Caco-2 (cell line): ENCODE measurements around the gene PRKCI. TPM values are rescaled to one million over a fixed set of nuclear protein-coding genes. Genes with fewer than 3 reads are reported as not detected.

Experiments used
- BruUV-seq: library from RNA; stranded (reverse); fragments of 400-500 nt; replicated peaks from 2 replicates; lab custom pipeline; 2021; lab: Mats Ljungman, UMichigan
- CTCF ChIA-PET: fragments of 300-600 bp; sonication (Branson Sonifier 250); formaldehyde crosslinking; loops from one replicate; lab custom pipeline; 2022; ENCODE audit warnings: antibody characterized with exemption; lab: Charles Lee
- POLR2A ChIA-PET: fragments of 300-600 bp; sonication (Branson Sonifier 250); formaldehyde crosslinking; loops from one replicate; lab custom pipeline; 2022; ENCODE audit warnings: antibody characterized with exemption; lab: Charles Lee
- DNase-seq, 2 experiments: peaks; one replicate each; pipeline versions ENCODE4 v3.0.0 to v3.0.0-alpha.2; 2020 to 2022
- H3K27me3 ChIP-seq: replicated peaks from 2 replicates; pipeline ENCODE4 v1.6.0; 2011; ENCODE audit warnings: low read length; ENCODE audit not compliant: control insufficient read depth, insufficient read depth
- H3K36me3 ChIP-seq: 2 replicates; pipeline ENCODE4 v1.5.1; 2011; ENCODE audit warnings: low read length; ENCODE audit not compliant: control insufficient read depth, insufficient read depth
- H3K4me1 ChIP-seq: fragments of 250-450 bp; sonication (Bioruptor Pico); 2 replicates; pipeline ENCODE4 v1.5.1; 2020; ENCODE audit warnings: mild to moderate bottlenecking
- H3K4me3 ChIP-seq: 2 replicates; pipeline ENCODE4 v1.5.1; 2011; ENCODE audit warnings: low read depth, mild to moderate bottlenecking, control low read depth, low read length
- H3K9me3 ChIP-seq: fragments of 250-450 bp; sonication (Bioruptor Pico); 2 replicates; pipeline ENCODE4 v1.5.1; 2020; ENCODE audit warnings: mild to moderate bottlenecking, moderate library complexity
- H3K27ac Mint-ChIP-seq: one replicate; pipeline ENCODE4 v1.8.0; 2022; ENCODE audit warnings: mixed read lengths; ENCODE audit not compliant: unreplicated experiment
- H3K27me3 Mint-ChIP-seq: one replicate; pipeline ENCODE4 v1.8.0; 2022; ENCODE audit warnings: mixed read lengths; ENCODE audit not compliant: insufficient read depth, unreplicated experiment
- H3K36me3 Mint-ChIP-seq: one replicate; pipeline ENCODE4 v1.8.0; 2022; ENCODE audit warnings: mild to moderate bottlenecking, mixed read lengths; ENCODE audit not compliant: insufficient read depth, unreplicated experiment
- H3K4me1 Mint-ChIP-seq: one replicate; pipeline ENCODE4 v1.8.0; 2022; ENCODE audit warnings: low read depth, mixed read lengths; ENCODE audit not compliant: unreplicated experiment
- H3K4me3 Mint-ChIP-seq: one replicate; pipeline ENCODE4 v1.8.0; 2022; ENCODE audit warnings: mild to moderate bottlenecking, moderate library complexity, mixed read lengths; ENCODE audit not compliant: unreplicated experiment
- H3K9me3 Mint-ChIP-seq: one replicate; pipeline ENCODE4 v1.8.0; 2022; ENCODE audit warnings: mixed read lengths; ENCODE audit not compliant: unreplicated experiment
- intact Hi-C: fragments of 100-400 bp; cut with micrococcal nuclease; formaldehyde crosslinking; loops from one replicate; pipeline ENCODE4 v1.10.0; 2022; ENCODE audit not compliant: unreplicated experiment
- total RNA-seq: library from RNA; stranded (reverse); gene quantifications from 2 replicates; pipeline ENCODE4 v1.2.3, GENCODE V29; 2022
- TF ChIP-seq, protein P1 (sequence below), 2 experiments: fragments of 200-600 bp in 1 of 2; IDR thresholded peaks; 1 replicate in 1 of 2; 2 replicates in 1 of 2; pipeline versions ENCODE4 v1.5.1 to v1.8.0; 2011 to 2022; ENCODE audit warnings: antibody characterized with exemption in 1 of 2, control low read depth in 1 of 2, inconsistent platforms in 1 of 2, low read depth in 1 of 2, low read length in 1 of 2, mild to moderate bottlenecking in 1 of 2, moderate library complexity in 1 of 2; ENCODE audit not compliant: insufficient read depth in 1 of 2, severe bottlenecking in 1 of 2, unreplicated experiment in 1 of 2

PRKCI gene
- total RNA-seq, 1 experiment from 2014 or later = 45.8 TPM

DNA sequence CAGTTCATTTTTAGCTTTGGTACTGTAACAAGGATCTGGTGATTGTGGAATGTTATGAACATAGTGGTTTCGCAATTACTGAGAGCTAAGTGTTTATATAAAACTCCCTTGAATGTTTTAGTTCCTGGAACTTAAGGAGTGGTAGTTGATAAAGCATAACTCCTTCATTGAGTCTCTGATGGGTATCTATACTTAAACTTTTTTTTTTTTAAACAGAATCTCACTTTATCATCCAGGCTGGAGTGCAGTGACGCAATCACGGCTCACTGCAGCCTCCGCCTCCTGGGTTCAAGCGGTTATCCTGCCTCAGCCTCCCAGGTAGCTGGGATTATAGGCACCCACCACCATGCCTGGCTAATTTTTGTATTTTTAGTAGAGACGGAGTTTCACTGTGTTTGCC, 11.3 kb downstream of the PRKCI start:
- ChIA-PET POLR2A (no interaction called here), CTCF (no interaction called here)
- H3K27me3 ChIP-seq = no peaks in the 10 kb centered on the region
- no peak overlapping the region for H3K4me3 ChIP-seq
- no peaks in the 10 kb centered on the region for H3K36me3 ChIP-seq
- DNase-seq = no peak
- BruUV-seq = no TSS peak
- 0 out of 2 replicates have a peak, but pooled peaks cover 4% of the 10 kb centered on the region for H3K4me1 ChIP-seq
- Mint-ChIP-seq H3K9me3 (no peaks in the 10 kb centered on the region), H3K36me3 (peaks cover 8% of the 10 kb centered on the region), H3K4me1 (no peaks in the 10 kb centered on the region), H3K27ac (no peak overlapping the region), H3K27me3 (no peaks in the 10 kb centered on the region), H3K4me3 (no peak overlapping the region)
- intact Hi-C loops = no loop called here
- TF ChIP-seq, protein P1, sequence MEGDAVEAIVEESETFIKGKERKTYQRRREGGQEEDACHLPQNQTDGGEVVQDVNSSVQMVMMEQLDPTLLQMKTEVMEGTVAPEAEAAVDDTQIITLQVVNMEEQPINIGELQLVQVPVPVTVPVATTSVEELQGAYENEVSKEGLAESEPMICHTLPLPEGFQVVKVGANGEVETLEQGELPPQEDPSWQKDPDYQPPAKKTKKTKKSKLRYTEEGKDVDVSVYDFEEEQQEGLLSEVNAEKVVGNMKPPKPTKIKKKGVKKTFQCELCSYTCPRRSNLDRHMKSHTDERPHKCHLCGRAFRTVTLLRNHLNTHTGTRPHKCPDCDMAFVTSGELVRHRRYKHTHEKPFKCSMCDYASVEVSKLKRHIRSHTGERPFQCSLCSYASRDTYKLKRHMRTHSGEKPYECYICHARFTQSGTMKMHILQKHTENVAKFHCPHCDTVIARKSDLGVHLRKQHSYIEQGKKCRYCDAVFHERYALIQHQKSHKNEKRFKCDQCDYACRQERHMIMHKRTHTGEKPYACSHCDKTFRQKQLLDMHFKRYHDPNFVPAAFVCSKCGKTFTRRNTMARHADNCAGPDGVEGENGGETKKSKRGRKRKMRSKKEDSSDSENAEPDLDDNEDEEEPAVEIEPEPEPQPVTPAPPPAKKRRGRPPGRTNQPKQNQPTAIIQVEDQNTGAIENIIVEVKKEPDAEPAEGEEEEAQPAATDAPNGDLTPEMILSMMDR (IDR thresholded peaks at IDR 0.05; ENCODE audit: insufficient read depth in 1 of 2, low read depth in 1 of 2, low read length in 1 of 2, severe bottlenecking in 1 of 2, unreplicated experiment in 1 of 2) = no peak
- no peaks in the 10 kb centered on the region for H3K9me3 ChIP-seq

GRCh38 chr3:170240142-170240541, 17.9 kb downstream of the PRKCI start:
- intact Hi-C loops = no loop called here
- ChIA-PET CTCF (no interaction called here), POLR2A (no interaction called here)
- Histone ChIP-seq H3K9me3 (no peaks in the 10 kb centered on the region), H3K36me3 (no peaks in the 10 kb centered on the region), H3K27me3 (no peaks in the 10 kb centered on the region), H3K4me1 (0 out of 2 replicates have a peak, but pooled peaks cover 6% of the 10 kb centered on the region), H3K4me3 (no peak overlapping the region)
- BruUV-seq = no TSS peak
- peaks cover 8% of the 10 kb centered on the region for H3K36me3 Mint-ChIP-seq
- peaks cover 20% of the 10 kb centered on the region for H3K4me1 Mint-ChIP-seq
- no peaks in the 10 kb centered on the region for H3K27me3 Mint-ChIP-seq
- H3K4me3 Mint-ChIP-seq = no peak overlapping the region
- TF ChIP-seq, protein P1 (IDR thresholded peaks at IDR 0.05; ENCODE audit: insufficient read depth in 1 of 2, low read depth in 1 of 2, low read length in 1 of 2, severe bottlenecking in 1 of 2, unreplicated experiment in 1 of 2) = no peak
- H3K9me3 Mint-ChIP-seq = no peaks in the 10 kb centered on the region
- DNase-seq = no peak
- H3K27ac Mint-ChIP-seq = no peak overlapping the region

- no peaks in the 10 kb centered on the region for H3K9me3 ChIP-seq
- Mint-ChIP-seq H3K4me1 (peaks cover 20% of the 10 kb centered on the region), H3K27ac (no peak overlapping the region), H3K9me3 (no peaks in the 10 kb centered on the region), H3K36me3 (peaks cover 8% of the 10 kb centered on the region), H3K4me3 (no peak overlapping the region), H3K27me3 (no peaks in the 10 kb centered on the region)
- intact Hi-C loops = no loop called here
- ChIA-PET POLR2A (no interaction called here), CTCF (no interaction called here)
- H3K4me3 ChIP-seq = no peak overlapping the region
- TF ChIP-seq, protein P1 (IDR thresholded peaks at IDR 0.05; ENCODE audit: insufficient read depth in 1 of 2, low read depth in 1 of 2, low read length in 1 of 2, severe bottlenecking in 1 of 2, unreplicated experiment in 1 of 2) = no peak
- 0 out of 2 replicates have a peak, but pooled peaks cover 6% of the 10 kb centered on the region for H3K4me1 ChIP-seq
- DNase-seq = no peak
- no TSS peak for BruUV-seq
- H3K36me3 ChIP-seq = no peaks in the 10 kb centered on the region
- no peaks in the 10 kb centered on the region for H3K27me3 ChIP-seq
Measured at GRCh38 chr3:170240671-170241070, 18.4 kb downstream of the PRKCI start.
